ENCODE data around the gene TSC2. TPM values are rescaled to one million over a fixed set of nuclear protein-coding genes. Genes with fewer than 3 reads are reported as not detected.
"Not testable (repeated sequence)": the region's sequence is repeated elsewhere in the genome, so short reads cannot be mapped to it uniquely, and the experiment has no call there.

TSC2 gene
- total RNA-seq, 2 donors from 2014 or later, result 73.9 to 152 TPM

- DNase-seq, result not testable (repeated sequence)
- H3K27ac ChIP-seq, result peak overlapping the region in 1 of 4 donors; percentile 72
Measured at GRCh38 chr16:2129251-2129650, 81.5 kb downstream of the TSC2 start.

GRCh38 chr16:2129890-2130447, 82.2 kb downstream of the TSC2 start:
- intact Hi-C loops (cut with DNase I); H3K9me3 ChIP-seq; H3K36me3 ChIP-seq (replicated peaks in 1 of 2; ENCODE audit: insufficient read depth in 1 of 2, low read depth in 2 of 2); DNase-seq; ATAC-seq; H3K27ac ChIP-seq; H3K27me3 ChIP-seq; H3K4me3 ChIP-seq: not testable (repeated sequence)
- 80 to 86% methylated on average over 12 to 22 of the region's 22 CpGs for WGBS, 2 donors
- H3K4me1 ChIP-seq, result peaks cover 40% of the 10 kb centered on the region

More at GRCh38 chr16:2129251-2129650, 81.5 kb downstream of the TSC2 start:
- H3K27me3 ChIP-seq; H3K9me3 ChIP-seq; intact Hi-C loops (cut with DNase I); ATAC-seq; H3K4me3 ChIP-seq; H3K36me3 ChIP-seq (replicated peaks in 1 of 2; ENCODE audit: insufficient read depth in 1 of 2, low read depth in 2 of 2): not testable (repeated sequence)
- H3K4me1 ChIP-seq, result peaks cover 41% of the 10 kb centered on the region
- 96 to 97% methylated on average over 8 to 10 of the region's 11 CpGs for WGBS, 2 donors

GRCh38 chr16:2133797-2134196, 86.0 kb downstream of the TSC2 start:
- peaks cover 13% of the 10 kb centered on the region for H3K4me1 ChIP-seq
- H3K27ac ChIP-seq; H3K27me3 ChIP-seq; DNase-seq; intact Hi-C loops (cut with DNase I); H3K36me3 ChIP-seq (replicated peaks in 1 of 2; ENCODE audit: insufficient read depth in 1 of 2, low read depth in 2 of 2); H3K9me3 ChIP-seq; ATAC-seq; H3K4me3 ChIP-seq: not testable (repeated sequence)
- WGBS, 2 donors, result 71% methylated on average over 7 of the region's 12 CpGs; no CpG with 5 or more reads in 1 of the 2 donors

GRCh38 chr16:2135071-2135470, 87.3 kb downstream of the TSC2 start:
- DNase-seq; H3K36me3 ChIP-seq (replicated peaks in 1 of 2; ENCODE audit: insufficient read depth in 1 of 2, low read depth in 2 of 2); intact Hi-C loops (cut with DNase I); ATAC-seq; H3K27me3 ChIP-seq; H3K9me3 ChIP-seq: not testable (repeated sequence)
- Histone ChIP-seq H3K4me3 (peak overlapping the region in 1 of 2 donors; percentile 16), H3K4me1 (peaks cover 13% of the 10 kb centered on the region), H3K27ac (peak overlapping the region; percentile 25 to 74 (median 64))
- WGBS, 2 donors, result 0 to 3% methylated on average over 6 to 23 of the region's 42 CpGs

GRCh38 chr16:2135770-2136490, 88.1 kb downstream of the TSC2 start, which contains the start of gene PKD1:
TSS of gene PKD1 (minus strand) at chr16:2135898. CDS start at chr16:2135689, 209 bp downstream.
- peak within 1 kb of the TSS in 1 of 2 donors; percentile 16 for H3K4me3 ChIP-seq
- TF ChIP-seq POLR2A (IDR thresholded peaks at IDR 0.05), result peak in 2 of 3 donors; percentile 21 to 23
- peak within 1 kb of the TSS; percentile 58 to 80 (median 68) for H3K27ac ChIP-seq
- intact Hi-C loops (cut with DNase I); H3K9me3 ChIP-seq; H3K36me3 ChIP-seq (replicated peaks in 1 of 2; ENCODE audit: insufficient read depth in 1 of 2, low read depth in 2 of 2); H3K27me3 ChIP-seq: not testable (repeated sequence)
- peaks cover 21% of the 10 kb centered on the region for H3K4me1 ChIP-seq
- 0 to 2% methylated on average over 7 to 42 of the region's 81 CpGs for WGBS, 2 donors
- DNase-seq, result peak; percentile 99 to 100 (median 99)
- peak; percentile 78 for ATAC-seq

MicroRNA genes within 50 kb of the gene (microRNA counts, 767-probe panel; counts per million panel counts)
- microRNA hsa-miR-1225-3p (0 to 736 counts per million in 2 donors), microRNA hsa-miR-1225-5p (0 to 736 counts per million in 2 donors), microRNA hsa-miR-3180 (0 to 736 counts per million in 2 donors), microRNA hsa-miR-4516 (0 to 4,020 counts per million in 2 donors)

Small RNA genes within 50 kb of the gene (microRNA-seq; reads per million reads assigned to microRNA genes)
- gene MIR1225 (ENCODE audit: borderline number of aligned reads in 2 of 2, borderline replicate concordance in 2 of 2) (0 to 0.47 reads per million in 2 donors), gene MIR3180-5 (ENCODE audit: borderline number of aligned reads in 2 of 2, borderline replicate concordance in 2 of 2) (0 reads per million in 2 donors), gene MIR4516 (ENCODE audit: borderline number of aligned reads in 2 of 2, borderline replicate concordance in 2 of 2) (0 reads per million in 2 donors), gene MIR6511B1 (ENCODE audit: borderline number of aligned reads in 2 of 2, borderline replicate concordance in 2 of 2) (0 reads per million in 2 donors)

Small RNA genes within 50 kb of the gene (small RNA-seq; reads per million reads assigned to genes)
- gene MIR1225 (1.3 reads per million, percentile 54 among the genes with 10 or more reads in this experiment), gene MIR3180-5 (not detected), gene MIR4516 (not detected), gene RF00019 (not detected), gene RN7SL219P (not detected)

Other genes with a start within 250 kb of the TSC2 start
- gene HAGH, start 221.2 kb upstream of the TSC2 start, total RNA-seq, result 10 to 100 TPM; 45.7 to 46.5 TPM
- gene FAHD1, start 220.8 kb upstream of the TSC2 start, total RNA-seq, result 10 to 100 TPM; 32.6 to 50.8 TPM
- under 1 TPM in 1 of 2 donors, not detected in 1; 0.26 TPM for gene MEIOB, start 175.8 kb upstream of the TSC2 start, total RNA-seq
- not detected for gene HS3ST6, start 129.6 kb upstream of the TSC2 start, total RNA-seq
- 10 to 100 TPM; 36.8 to 38.6 TPM for gene MSRB1, start 104.8 kb upstream of the TSC2 start, total RNA-seq
- gene RPL3L, start 93.3 kb upstream of the TSC2 start, total RNA-seq, result 10 to 100 TPM in 1 of 2 donors, not detected in 1; 16.5 TPM
- 10 to 100 TPM; 39.2 to 86.1 TPM for gene NDUFB10, start 88.4 kb upstream of the TSC2 start, total RNA-seq
- 1,000 to 10,000 TPM; 2,300 to 2,472 TPM for gene RPS2, start 83.2 kb upstream of the TSC2 start, total RNA-seq
- not detected for gene RNF151, start 81.1 kb upstream of the TSC2 start, total RNA-seq
- gene TBL3, start 75.9 kb upstream of the TSC2 start, total RNA-seq, result 10 to 100 TPM; 38.9 to 40.7 TPM
- not detected for gene NOXO1, start 66.5 kb upstream of the TSC2 start, total RNA-seq
- gene GFER, start 63.8 kb upstream of the TSC2 start, total RNA-seq, result 10 to 100 TPM; 13.2 to 35.9 TPM
- 1 to 10 TPM in 1 of 2 donors, under 1 TPM in 1; 0.33 to 1.6 TPM for gene SYNGR3, start 58.0 kb upstream of the TSC2 start, total RNA-seq
- gene ZNF598, start 38.2 kb upstream of the TSC2 start, total RNA-seq, result 10 to 100 TPM; 41.0 to 55.4 TPM
- not detected for gene NPW, start 28.2 kb upstream of the TSC2 start, total RNA-seq
- gene NHERF2, start 21.1 kb upstream of the TSC2 start, total RNA-seq, result 10 to 100 TPM; 32.7 to 87.3 TPM
- gene NTHL1, start 151 bp upstream of the TSC2 start, total RNA-seq, result 10 to 100 TPM; 15.2 to 19.7 TPM
- 100 to 1,000 TPM in 1 of 2 donors, 10 to 100 TPM in 1; 78.9 to 237 TPM for gene PKD1, start 87.9 kb downstream of the TSC2 start, total RNA-seq
- 10 to 100 TPM; 25.4 to 28.8 TPM for gene RAB26, start 100.6 kb downstream of the TSC2 start, total RNA-seq
- gene TRAF7, start 107.8 kb downstream of the TSC2 start, total RNA-seq, result 10 to 100 TPM; 22.7 to 29.3 TPM
- under 1 TPM; 0.66 to 0.78 TPM for gene CASKIN1, start 148.6 kb downstream of the TSC2 start, total RNA-seq
- 10 to 100 TPM; 32.4 to 59.0 TPM for gene MLST8, start 157.5 kb downstream of the TSC2 start, total RNA-seq
- 1 to 10 TPM; 1.8 to 3.3 TPM for gene BRICD5, start 162.9 kb downstream of the TSC2 start, total RNA-seq
- 10 to 100 TPM in 1 of 2 donors, 1 to 10 TPM in 1; 7.8 to 15.8 TPM for gene PGP, start 166.9 kb downstream of the TSC2 start, total RNA-seq
- gene E4F1, start 175.6 kb downstream of the TSC2 start, total RNA-seq, result 10 to 100 TPM; 22.3 to 48.1 TPM
- 1 to 10 TPM in 1 of 2 donors, not detected in 1; 1.3 TPM for gene DNASE1L2, start 188.5 kb downstream of the TSC2 start, total RNA-seq
- gene ECI1, start 203.6 kb downstream of the TSC2 start, total RNA-seq, result 100 to 1,000 TPM in 1 of 2 donors, 10 to 100 TPM in 1; 58.9 to 102 TPM
- gene RNPS1, start 220.1 kb downstream of the TSC2 start, total RNA-seq, result 10 to 100 TPM; 48.5 to 61.6 TPM